Measurements from ENCODE around the gene BHMT2. TPM values are rescaled to one million over a fixed set of nuclear protein-coding genes. Genes with fewer than 3 reads are reported as not detected.

The BHMT2 gene, protein sequence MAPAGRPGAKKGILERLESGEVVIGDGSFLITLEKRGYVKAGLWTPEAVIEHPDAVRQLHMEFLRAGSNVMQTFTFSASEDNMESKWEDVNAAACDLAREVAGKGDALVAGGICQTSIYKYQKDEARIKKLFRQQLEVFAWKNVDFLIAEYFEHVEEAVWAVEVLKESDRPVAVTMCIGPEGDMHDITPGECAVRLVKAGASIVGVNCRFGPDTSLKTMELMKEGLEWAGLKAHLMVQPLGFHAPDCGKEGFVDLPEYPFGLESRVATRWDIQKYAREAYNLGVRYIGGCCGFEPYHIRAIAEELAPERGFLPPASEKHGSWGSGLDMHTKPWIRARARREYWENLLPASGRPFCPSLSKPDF
- polyA plus RNA-seq = not detected

DNA sequence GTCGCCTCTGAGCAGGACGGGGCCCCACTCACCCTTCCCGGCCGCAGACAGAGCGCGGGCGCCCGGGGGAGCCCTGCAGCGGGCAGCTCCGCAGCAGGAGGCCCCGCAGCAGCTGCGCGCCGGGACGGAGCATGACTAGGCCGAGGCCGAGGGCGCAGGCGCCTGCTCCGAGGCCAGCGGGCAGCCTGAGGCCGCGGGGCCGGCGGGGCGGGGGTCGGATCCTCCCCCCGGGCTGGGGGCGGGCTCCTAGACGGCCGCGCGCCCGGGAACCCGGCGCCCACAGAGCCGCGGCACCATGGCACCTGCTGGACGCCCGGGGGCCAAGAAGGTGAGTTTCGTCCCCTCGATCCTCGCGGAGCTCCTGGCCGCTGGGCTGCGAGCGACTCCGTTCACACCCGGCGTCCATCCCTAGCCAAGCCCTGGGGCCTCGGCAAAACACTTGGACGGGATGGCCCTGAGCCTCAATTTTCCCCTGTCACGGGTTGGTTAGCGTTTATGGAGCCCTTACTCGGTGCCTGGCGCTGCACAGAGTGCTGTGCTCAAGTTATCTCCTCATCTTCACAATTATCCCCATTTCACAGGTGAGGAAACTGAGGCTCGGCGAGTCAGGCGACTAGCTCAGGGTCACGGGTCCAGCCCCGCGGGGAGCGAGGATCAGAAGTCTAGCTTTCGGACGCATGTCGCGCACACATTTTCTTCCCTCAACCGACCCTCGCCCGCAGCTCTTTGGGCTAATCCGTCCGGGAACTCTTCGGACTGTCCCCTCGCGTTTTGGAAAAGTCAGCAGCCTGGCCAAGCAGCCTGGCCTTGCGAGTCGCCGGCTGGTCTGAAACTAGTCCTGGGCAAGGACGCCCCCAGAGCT lies at the start of gene BHMT2, which contains the start of gene DMGDH:
Gene BHMT2, plus strand, starts transcription at position 280 of the 862 bp plus-strand sequence. Its CDS starts 16 bp downstream, at position 296.
Gene DMGDH, minus strand, starts transcription at position 187 of the 862 bp plus-strand sequence. Its CDS starts 54 bp downstream, at position 133.
- Mint-ChIP-seq H3K27me3 (peaks cover 20% of the 10 kb centered on the region), H3K27ac (no peak within 1 kb of the TSS), H3K9me3 (peaks cover 5 to 6% (median 5%) of the 10 kb centered on the region in 3 donors), H3K4me3 (peak within 1 kb of the TSS in 1 of 4 donors; percentile 12), H3K4me1 (no peaks in the 10 kb centered on the region), H3K36me3 (no peaks in the 10 kb centered on the region)

DNA sequence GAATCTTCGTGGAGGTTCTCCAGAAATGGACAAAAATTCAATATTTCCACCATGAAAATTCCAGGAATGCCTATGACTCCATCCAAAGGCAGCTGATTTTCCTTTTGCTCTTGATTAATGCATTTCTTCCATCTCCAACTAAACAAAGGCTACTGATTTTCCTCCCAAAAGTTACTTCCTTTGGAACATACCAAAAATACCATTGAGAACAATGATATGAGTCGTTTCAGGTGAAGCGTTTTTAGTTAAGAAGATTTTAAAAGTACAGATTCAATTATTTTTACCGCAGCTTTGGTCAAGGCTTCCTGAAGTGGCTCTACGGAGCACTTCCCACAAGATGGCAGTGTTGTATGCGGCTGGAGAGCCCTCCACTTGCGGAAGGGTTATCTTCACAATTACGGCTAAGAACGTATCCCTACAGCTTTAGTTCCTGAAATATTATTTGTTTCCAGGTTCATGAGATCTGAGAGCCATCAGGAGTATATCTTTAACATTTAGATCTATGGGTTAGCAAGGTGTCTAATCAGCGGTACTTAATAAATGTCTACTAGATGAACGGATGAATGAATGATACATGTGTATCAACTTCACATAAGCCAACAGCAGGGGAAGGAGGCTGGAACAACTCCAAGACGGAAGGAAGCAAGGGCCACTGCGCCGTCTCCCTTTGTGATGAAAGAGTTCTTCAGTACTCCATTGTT lies 48.6 kb upstream of the BHMT2 start:
- Mint-ChIP-seq H3K27ac (no peak overlapping the region), H3K4me3 (peak overlapping the region in 1 of 4 donors; percentile 53), H3K9me3 (no peaks in the 10 kb centered on the region), H3K27me3 (peaks cover 35% of the 10 kb centered on the region), H3K36me3 (no peaks in the 10 kb centered on the region), H3K4me1 (peaks cover 6 to 7% (median 7%) of the 10 kb centered on the region in 3 donors)

DNA sequence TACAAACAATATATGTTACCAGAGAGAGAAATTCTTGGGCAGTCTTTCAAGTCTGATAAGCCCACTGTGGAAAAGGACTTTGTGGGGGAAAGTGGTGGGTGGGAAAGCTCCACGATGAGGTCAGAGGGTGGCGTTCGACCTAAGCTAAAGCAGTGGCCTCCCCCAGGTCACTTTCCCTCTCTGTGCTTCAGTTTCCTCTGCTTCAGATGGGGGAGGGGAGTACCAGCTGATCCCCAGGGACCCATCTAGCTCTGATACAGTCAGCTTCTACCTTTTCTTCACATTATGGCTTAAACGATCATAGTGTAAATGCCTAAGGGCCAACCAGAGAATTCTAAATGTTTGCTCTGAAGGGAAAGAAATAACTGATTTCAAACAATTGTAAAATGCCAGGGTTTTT lies 47.8 kb upstream of the BHMT2 start:
- peaks cover 6 to 7% (median 7%) of the 10 kb centered on the region in 3 donors for H3K4me1 Mint-ChIP-seq

DNA sequence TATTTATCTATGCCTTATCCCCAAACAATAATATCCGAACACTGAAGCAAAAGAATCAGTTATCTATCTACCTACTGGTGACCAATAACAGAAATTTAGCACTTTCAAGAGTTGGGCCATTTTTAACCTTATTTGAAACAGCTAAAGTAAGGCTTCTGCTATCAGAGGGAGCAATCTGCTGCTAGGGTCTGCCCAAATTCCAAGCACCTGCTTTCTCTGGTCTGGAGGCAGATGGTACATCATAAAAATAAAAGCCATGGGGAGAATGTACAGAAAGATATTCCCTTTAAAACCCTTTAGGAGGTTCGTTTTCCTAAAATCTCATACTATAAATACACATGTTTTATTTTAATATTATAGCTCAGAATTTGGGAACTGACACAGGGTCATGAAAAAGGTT lies 46.8 kb upstream of the BHMT2 start:
- Mint-ChIP-seq H3K4me1 (peaks cover 6 to 7% (median 7%) of the 10 kb centered on the region in 3 donors), H3K9me3 (no peaks in the 10 kb centered on the region), H3K36me3 (no peaks in the 10 kb centered on the region), H3K27ac (no peak overlapping the region), H3K4me3 (no peak overlapping the region), H3K27me3 (peaks cover 39% of the 10 kb centered on the region)

More for the DNA sequence above, 47.8 kb upstream of the BHMT2 start:
- Mint-ChIP-seq H3K9me3 (no peaks in the 10 kb centered on the region), H3K27ac (no peak overlapping the region), H3K4me3 (no peak overlapping the region), H3K36me3 (no peaks in the 10 kb centered on the region), H3K27me3 (peaks cover 35% of the 10 kb centered on the region)

DNA sequence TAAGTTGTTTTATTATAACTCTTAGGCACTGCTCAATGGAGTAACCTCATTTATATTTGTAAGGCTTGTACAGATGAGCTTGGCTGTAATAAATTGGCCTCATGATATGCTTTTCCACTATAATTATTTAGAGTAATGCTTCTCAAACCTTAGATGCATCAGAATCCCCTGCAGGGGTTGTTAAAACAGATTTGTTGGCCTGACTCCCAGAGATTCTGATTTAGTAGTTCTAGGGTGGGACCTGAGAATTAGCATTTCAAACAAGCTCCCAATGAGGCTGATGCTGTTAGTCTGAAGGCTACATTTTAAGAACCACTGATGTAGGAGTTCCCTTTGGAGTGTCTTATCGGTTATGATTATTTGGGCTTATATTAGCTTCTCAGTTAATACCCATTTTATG lies 46.2 kb upstream of the BHMT2 start:
- Mint-ChIP-seq H3K9me3 (no peaks in the 10 kb centered on the region), H3K27me3 (peaks cover 39% of the 10 kb centered on the region)

DNA sequence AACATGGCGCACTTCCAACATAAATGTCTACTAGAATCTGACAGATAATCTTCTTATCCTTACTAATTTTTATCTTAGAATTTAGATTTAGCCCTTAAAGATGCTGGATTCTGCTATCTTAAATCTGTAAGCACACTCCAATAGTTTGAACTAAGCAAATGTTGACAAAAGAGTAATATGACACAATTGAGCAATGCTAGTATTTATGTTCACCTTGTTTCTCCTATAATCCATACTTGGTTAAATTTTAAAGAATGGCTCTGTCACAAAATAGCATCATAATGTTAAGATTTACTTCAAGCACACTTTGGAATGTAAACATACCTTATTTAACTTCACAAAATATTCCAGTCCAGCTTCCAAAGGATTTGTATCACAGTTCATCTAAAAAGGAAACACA lies 45.6 kb upstream of the BHMT2 start:
- H3K27me3 Mint-ChIP-seq = peaks cover 39% of the 10 kb centered on the region
- no peak overlapping the region for H3K4me3 Mint-ChIP-seq
- no peak overlapping the region for H3K27ac Mint-ChIP-seq
- H3K36me3 Mint-ChIP-seq = no peaks in the 10 kb centered on the region
- H3K4me1 Mint-ChIP-seq = peaks cover 6 to 7% (median 7%) of the 10 kb centered on the region in 3 donors
- H3K9me3 Mint-ChIP-seq = no peaks in the 10 kb centered on the region

More for the DNA sequence above, 46.2 kb upstream of the BHMT2 start:
- Mint-ChIP-seq H3K4me1 (peaks cover 6 to 7% (median 7%) of the 10 kb centered on the region in 3 donors), H3K36me3 (no peaks in the 10 kb centered on the region), H3K4me3 (no peak overlapping the region), H3K27ac (no peak overlapping the region)

DNA sequence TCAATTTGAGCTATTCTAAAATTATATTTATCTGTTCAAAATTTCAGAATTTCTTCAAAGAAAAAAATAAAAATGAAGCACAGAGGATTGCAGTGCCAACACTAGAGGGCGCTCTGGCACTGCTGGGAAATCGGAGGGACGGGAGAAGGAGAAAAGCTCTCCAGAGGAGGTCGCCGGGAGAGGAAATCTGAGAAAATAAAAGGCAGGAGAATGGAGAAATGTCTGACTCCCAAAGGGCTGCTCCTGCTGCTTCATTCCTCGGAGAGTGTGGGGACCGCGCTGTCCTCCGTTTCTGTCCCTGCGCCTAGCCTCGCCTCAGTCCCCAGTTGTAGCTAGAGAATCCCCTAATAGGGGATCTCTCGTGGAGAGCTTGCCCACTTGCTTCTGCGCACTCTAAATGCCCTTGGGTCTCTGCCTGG lies 44.5 kb upstream of the BHMT2 start:
- Mint-ChIP-seq H3K36me3 (no peaks in the 10 kb centered on the region), H3K27me3 (peaks cover 36% of the 10 kb centered on the region), H3K4me1 (peaks cover 6 to 7% (median 7%) of the 10 kb centered on the region in 3 donors), H3K4me3 (peak overlapping the region in 2 of 4 donors; percentile 43 to 63), H3K27ac (no peak overlapping the region), H3K9me3 (no peaks in the 10 kb centered on the region)

DNA sequence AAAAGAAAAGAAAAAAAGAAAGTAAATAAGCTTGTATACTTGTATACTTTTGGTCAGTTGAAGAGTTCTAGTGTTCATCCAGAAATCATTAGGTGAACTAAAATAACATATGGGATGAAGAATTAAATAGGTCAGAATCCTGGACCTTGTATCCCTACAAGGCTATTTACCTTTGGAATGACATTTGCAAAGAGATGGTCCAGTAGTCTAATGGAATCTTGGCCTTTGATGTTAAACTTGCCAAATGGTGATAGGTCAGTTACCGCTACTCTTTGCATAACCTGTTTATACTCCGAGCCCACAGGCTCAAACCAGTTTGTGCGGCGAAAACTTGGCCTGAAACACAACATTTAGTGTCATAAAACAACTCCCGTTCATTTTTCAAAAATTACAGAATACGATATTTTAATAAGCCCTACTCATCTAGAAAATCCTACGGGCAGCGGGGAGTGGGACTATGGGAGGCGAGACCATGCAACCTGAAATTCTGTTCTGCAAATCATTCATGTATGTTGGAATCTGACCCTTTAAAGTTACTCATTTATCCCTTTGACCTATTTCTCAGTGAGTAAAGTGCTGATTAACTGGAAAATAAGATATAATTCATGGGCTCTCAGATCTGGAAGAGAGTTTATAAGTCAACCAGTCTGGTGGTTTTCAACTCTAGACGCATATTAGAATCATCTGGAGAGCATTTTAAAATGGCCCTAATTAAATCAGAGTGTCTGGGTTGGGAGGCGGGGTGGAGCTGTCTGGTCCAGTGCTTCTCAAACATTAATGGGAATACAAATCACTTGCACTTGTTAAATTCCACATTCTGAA lies 38.7 kb upstream of the BHMT2 start:
- H3K36me3 Mint-ChIP-seq = no peaks in the 10 kb centered on the region

DNA sequence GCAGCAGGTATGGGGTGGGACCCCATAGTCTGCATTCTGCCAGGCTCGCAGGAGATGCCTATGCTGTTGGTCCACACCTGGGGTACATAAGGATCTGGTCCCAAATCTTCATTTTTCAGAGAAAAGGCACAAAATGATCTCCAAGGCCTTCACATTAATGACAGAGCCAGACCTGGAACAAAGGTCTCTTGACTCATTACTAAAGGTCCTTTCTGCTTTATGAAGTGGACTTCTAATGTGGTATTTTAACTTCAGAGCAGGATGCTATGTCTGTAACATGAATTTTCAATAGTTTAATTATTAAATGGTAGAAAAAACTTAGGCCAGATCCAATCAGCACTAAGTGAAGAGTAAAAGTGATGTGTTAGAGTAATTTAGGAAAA lies 38.1 kb upstream of the BHMT2 start:
- no peaks in the 10 kb centered on the region for H3K9me3 Mint-ChIP-seq
- peaks cover 4% of the 10 kb centered on the region for H3K27me3 Mint-ChIP-seq
- no peak overlapping the region for H3K4me3 Mint-ChIP-seq
- H3K27ac Mint-ChIP-seq = no peak overlapping the region
- H3K4me1 Mint-ChIP-seq = no peaks in the 10 kb centered on the region
- H3K36me3 Mint-ChIP-seq = no peaks in the 10 kb centered on the region

More for the DNA sequence above, 38.7 kb upstream of the BHMT2 start:
- no peak overlapping the region for H3K27ac Mint-ChIP-seq
- no peaks in the 10 kb centered on the region for H3K4me1 Mint-ChIP-seq
- no peak overlapping the region for H3K4me3 Mint-ChIP-seq
- no peaks in the 10 kb centered on the region for H3K9me3 Mint-ChIP-seq
- peaks cover 4% of the 10 kb centered on the region for H3K27me3 Mint-ChIP-seq

DNA sequence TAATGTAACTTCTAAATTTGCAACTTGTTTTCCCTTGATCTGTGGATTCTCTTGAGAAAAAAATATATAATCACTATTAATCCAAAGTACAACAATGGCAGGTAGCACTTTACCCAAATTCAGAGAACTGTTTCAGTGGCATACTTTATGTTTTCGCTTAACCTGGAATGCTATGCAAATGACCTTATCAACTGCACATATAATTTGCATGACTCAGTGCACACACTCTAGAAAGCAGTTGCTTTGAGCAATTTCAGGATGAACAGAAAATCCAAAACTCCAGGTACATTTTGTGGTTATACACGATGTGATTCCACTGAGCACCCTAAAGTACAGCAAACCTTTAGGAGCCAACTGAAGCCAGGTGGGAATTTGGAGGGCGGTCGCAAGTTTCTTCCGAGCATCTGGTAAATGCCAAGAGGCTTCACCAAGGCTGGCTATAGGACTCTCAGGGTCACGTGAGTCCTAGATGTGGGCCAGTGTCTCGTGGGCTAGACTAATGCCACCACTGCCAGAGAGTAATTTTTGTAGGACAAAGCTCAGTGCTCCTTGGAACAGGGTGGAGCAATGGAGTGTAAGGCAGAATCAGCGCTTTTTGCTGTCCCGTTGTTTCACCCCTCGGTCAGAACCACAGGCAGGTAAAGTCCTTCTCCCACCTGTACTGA lies 37.4 kb upstream of the BHMT2 start:
- Mint-ChIP-seq H3K27ac (no peak overlapping the region), H3K36me3 (no peaks in the 10 kb centered on the region), H3K4me1 (no peaks in the 10 kb centered on the region), H3K4me3 (no peak overlapping the region), H3K9me3 (no peaks in the 10 kb centered on the region), H3K27me3 (peaks cover 4% of the 10 kb centered on the region)

DNA sequence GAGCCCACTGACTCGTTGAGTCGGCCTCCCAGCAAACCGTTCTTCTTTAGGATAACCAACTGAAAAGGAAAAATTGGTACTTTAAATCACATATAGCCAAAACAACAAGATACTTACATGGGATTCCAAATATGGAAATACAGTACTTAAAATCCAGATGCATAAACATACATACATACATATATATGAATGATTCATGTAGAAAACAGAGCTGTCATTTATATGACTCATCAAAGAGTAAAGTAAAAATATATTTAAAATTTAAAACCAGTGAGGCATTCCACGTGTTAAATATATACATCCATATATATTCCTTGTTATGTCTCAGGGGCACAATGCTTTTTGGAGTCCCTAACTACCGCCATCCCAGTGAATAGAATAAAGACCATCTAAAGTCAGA lies 36.8 kb upstream of the BHMT2 start:
- Mint-ChIP-seq H3K9me3 (no peaks in the 10 kb centered on the region), H3K36me3 (no peaks in the 10 kb centered on the region), H3K27ac (no peak overlapping the region), H3K27me3 (no peaks in the 10 kb centered on the region), H3K4me1 (no peaks in the 10 kb centered on the region), H3K4me3 (no peak overlapping the region)

DNA sequence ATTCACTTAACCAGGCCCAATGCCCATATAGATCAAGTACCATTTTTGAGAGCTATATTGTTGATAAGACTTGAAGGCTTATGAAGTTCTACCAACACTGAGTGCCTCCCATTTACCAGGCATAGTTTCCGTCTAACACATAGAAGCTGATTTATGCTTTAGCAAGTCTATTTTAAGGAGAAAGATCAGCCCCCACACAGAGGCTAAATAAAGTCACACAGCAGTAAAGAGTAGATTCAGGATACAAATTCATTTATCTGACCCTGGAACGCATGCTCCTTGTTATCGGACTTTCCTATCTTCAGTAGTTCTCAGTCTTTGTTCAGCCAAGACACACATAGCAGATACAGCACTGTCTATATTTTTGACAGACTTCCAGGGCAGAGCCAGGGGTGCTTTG lies 34.3 kb upstream of the BHMT2 start:
- no peak overlapping the region for H3K27ac Mint-ChIP-seq
- H3K27me3 Mint-ChIP-seq = no peaks in the 10 kb centered on the region
- no peaks in the 10 kb centered on the region for H3K9me3 Mint-ChIP-seq
- no peak overlapping the region for H3K4me3 Mint-ChIP-seq
- H3K36me3 Mint-ChIP-seq = no peaks in the 10 kb centered on the region
- no peaks in the 10 kb centered on the region for H3K4me1 Mint-ChIP-seq

DNA sequence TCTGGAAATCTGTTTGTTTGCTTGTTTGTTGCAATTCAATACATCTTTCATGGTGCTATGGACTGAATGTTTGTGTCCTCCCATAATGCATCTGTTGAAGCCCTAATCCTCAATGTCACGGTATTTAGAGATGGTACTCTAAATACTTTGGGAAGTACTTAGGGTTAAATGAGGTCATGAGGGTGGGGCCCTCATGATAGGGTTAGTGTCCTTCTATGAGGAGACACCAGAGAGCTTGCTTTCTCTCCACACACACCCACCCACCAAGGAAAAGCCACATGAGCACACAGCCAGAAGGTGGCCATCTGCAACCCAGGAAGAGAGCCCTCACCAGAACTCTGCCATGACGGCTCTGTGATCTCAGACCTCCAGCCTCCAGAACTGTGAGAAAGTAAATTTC lies 32.8 kb upstream of the BHMT2 start:
- no peaks in the 10 kb centered on the region for H3K27me3 Mint-ChIP-seq
- no peak overlapping the region for H3K4me3 Mint-ChIP-seq
- H3K36me3 Mint-ChIP-seq = no peaks in the 10 kb centered on the region
- no peak overlapping the region for H3K27ac Mint-ChIP-seq
- H3K9me3 Mint-ChIP-seq = no peaks in the 10 kb centered on the region
- no peaks in the 10 kb centered on the region for H3K4me1 Mint-ChIP-seq

DNA sequence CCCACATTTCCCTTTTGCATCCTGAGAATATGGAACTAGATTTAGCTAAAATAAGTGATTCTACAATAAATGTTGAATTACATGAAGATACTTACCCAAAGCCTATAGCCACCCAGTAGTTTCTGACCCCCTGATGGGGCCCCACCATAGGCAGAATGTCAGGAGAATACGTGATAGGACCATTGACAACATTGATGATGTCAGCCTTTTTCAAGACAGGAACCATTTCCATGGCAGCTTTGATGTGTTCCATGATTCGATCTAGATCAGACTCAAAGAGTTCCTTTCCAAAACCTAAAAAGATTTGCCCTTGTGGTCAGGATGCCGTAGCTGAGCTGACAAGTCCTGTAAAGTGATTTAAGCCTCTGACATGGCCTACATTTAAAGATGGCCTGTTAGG lies 27.4 kb upstream of the BHMT2 start:
- Mint-ChIP-seq H3K27me3 (peaks cover 3% of the 10 kb centered on the region), H3K27ac (no peak overlapping the region), H3K36me3 (no peaks in the 10 kb centered on the region), H3K9me3 (peaks cover 0 to 1% (median 0%) of the 10 kb centered on the region in 3 donors), H3K4me3 (no peak overlapping the region), H3K4me1 (no peaks in the 10 kb centered on the region)

Measured in IgD-negative memory B cell (primary cell).